NOMO-1 treated with dmso at 0.1 percent for 144 hours (cell line): Measurements from ENCODE around the gene TEAD1.

Experiments
- DNase-seq: peaks from one replicate; lab custom pipeline; 2025; ENCODE audit not compliant: unreplicated experiment; lab: John Stamatoyannopoulos, UW

Gene TEAD1

GRCh38 chr11:12673924-12674570 is at the start of gene TEAD1:
Gene TEAD1, plus strand, starts transcription at chr11:12674421.
- peak; percentile 75 for DNase-seq

GRCh38 chr11:12624595-12624994 is 49.6 kb upstream of the TEAD1 start:
- no peak for DNase-seq

GRCh38 chr11:12625438-12626071 is 48.7 kb upstream of the TEAD1 start:
- no peak for DNase-seq

GRCh38 chr11:12626616-12627015 is 47.6 kb upstream of the TEAD1 start:
- no peak for DNase-seq

DNA sequence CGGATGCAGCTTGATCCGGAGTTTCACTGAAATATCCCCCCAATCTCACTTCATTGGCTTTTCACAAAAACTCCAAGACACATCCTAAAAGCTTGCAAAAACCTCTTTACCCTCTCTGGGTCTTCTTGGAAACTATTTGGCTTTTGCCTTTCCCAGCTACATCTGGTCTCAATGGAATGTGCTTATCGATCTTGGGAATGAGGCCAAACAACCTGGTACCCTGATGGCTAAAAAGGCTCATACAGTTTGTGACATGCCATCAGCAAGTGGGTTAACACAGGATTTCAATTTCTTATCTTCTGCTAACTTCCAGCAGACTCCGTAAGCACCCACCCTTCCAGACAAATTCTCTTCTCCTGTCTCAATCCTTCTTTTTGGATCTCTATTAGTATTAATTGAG is 45.9 kb upstream of the TEAD1 start:
- DNase-seq = no peak

- DNase-seq = no peak
Observed at GRCh38 chr11:12629601-12630313, 44.5 kb upstream of the TEAD1 start.

DNA sequence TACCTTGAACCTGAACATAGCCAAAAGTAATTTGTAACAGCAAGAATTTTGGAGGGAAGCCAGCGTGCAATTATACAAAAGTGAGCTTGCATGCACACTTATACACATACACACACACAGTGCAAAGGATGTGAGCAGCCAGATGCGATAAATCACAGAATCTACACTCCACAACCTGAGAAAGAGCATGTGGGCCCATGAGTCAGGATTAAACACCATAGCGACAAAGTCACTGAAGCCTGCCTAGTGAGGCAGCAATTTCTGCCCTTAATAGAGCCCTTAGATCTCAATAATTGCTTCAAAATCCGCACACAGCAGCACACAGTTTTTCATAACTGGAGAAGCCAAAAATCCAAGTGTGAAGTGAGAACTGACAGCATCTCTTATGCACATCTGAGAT is 42.6 kb upstream of the TEAD1 start:
- no peak for DNase-seq

DNA sequence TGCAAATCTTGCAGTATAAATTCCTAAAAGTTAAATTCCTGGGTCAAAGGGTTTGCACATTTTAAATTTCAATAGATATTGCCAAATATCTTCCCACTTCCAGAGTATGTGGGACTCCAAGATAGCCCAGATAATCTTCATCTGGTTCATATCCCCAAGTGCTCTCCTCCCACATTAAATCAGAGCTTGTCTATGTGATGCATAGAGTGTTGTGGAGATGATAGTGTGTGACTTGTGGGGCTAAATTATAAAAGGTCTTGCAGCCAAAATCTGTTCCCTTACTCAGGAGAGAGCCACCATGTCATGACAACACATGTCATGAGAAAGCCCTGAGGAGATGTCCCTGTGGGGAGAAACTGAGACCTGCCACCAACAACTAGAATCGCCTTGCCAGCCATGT is 39.9 kb upstream of the TEAD1 start:
- DNase-seq = no peak

DNA sequence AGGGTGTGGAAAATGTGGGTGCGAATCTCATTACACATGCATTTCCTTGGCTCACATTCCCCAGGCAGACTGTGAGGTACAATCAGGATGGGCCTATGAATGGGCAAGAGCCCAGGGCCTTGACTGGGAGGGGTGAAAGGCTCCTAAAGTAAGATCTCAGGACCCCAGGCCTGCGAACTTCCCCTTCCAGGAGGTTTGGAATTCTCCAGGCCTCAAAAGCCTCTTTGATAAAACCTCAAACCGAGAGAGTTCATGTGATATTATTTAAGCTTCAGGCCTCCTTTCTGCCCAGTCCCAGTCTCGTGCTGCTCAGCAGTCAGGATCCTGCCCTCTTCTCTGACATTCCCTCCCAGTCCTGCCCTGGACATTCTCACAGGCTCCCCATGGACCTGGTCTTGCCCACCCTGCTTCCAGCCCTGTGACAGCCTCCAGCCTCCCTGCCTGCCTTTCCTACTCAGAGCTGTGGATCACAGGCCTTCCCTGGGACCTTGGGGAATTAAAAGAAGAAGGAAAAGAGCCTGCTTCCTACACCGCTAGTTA is 37.3 kb upstream of the TEAD1 start:
- DNase-seq = no peak

GRCh38 chr11:12639388-12639787 is 34.8 kb upstream of the TEAD1 start:
- no peak for DNase-seq

DNA sequence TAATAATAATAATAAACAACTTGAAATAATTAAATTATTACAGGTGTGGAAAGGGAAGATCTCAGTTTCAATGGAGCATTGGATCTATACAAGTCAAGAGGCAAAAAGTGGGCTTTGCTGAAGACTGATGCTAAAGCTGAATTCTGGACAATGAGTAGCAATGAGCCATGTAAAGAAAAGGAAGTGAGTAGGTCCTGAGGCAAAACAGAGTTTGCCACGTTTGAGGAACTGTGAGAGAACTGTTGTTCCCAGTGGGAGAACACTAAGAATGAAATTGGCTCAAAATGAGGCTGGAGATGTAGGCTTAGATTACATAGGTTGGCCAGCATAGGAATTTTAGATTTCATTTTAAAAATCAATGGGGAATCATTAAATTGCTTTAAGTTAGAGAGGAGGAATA is 33.9 kb upstream of the TEAD1 start:
- DNase-seq = no peak

- DNase-seq = no peak
Observed at GRCh38 chr11:12640926-12641849, 33.0 kb upstream of the TEAD1 start.

DNA sequence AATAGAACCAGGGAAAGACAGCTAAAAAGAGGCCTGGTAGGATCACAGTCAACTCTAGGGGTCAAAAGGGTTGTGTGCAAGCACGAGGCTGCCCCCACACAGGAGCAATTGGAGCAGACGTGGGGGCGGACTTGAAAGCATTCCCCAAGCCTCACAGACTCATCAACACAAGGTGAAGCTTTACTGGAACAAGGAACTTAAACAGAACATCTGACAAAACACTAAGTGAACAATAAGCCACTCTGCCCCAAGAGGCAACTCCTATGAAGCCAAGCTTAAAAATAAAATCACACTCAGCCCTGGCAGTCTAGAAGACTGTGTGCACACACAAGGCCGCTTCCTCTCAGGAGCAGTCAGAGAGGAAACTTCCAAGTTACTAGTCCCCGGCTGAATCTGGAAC is 32.2 kb upstream of the TEAD1 start:
- no peak for DNase-seq

GRCh38 chr11:12642806-12643428 is 31.3 kb upstream of the TEAD1 start:
- no peak for DNase-seq

- no peak for DNase-seq
Observed at GRCh38 chr11:12646478-12646877, 27.7 kb upstream of the TEAD1 start.

GRCh38 chr11:12653729-12654128 is 20.5 kb upstream of the TEAD1 start:
- DNase-seq = no peak

DNA sequence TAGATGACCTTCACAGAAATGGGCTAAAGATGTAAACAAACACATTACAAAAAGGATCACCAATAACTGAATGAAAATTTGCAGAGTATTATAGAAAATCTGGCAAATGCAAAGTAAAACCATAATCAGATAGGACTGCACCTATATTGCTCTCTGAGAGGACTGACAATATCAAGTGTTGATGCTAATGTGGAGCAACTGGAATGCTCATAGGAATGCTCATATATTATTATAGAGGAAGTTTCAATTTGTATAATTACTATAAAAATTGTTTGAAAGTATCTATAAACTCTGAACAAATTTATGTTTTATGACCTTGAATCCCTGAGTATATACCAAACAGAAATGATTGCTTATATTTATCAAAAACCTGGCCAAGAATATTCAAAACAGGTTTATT is 18.4 kb upstream of the TEAD1 start:
- DNase-seq = no peak

GRCh38 chr11:12657336-12657735 is 16.9 kb upstream of the TEAD1 start:
- DNase-seq = no peak

DNA sequence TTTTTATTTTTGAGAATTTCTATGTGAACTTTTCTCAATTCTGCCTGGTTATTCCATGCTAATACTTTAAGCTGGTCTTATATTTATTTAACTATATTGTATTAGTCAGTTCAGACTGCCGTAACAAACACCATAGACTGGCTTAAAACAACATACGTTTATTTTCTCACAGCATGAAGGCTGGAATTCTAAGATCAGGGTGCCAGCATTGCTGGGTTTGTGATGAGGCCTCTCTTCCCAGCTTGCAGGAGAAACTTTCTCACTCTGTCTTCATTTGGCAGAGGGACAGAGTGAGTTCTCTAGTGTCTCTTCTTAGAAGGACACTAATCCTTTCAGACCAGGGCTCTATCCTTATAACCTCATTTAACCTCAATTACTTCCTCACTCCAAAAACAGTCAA is 16.2 kb upstream of the TEAD1 start:
- DNase-seq = no peak

DNA sequence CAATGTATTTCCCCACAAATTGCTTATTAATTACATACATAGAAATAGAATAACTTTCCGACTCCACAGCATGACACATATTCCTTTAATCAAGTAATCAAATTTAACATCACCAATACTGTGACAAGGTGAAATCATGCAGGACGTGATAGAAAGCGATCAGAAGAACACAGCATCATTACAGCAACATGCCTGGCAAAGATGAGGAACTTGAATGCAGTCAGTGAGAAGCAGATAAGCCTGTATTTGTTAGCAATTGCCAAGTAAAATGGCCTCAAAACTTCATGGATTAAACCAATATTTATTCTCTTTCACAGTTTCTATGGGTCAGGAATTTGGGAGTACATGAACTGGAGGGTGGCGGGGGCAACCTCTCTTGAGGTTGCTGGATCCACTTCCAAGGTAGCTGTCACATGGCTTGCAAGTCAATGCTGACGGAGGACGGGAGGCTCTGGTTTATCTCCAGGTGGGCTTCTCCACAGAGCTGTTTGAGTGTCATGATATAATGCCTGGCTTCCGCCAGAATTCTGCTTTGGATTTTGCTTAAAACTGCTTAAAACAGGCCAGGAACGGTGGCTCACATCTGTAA is 12.0 kb upstream of the TEAD1 start:
- no peak for DNase-seq
